ENCODE measurements around the gene RNF123.
"Not testable (repeated sequence)": the region's sequence is repeated elsewhere in the genome, so short reads cannot be mapped to it uniquely, and the experiment has no call there.

Gene RNF123

DNA sequence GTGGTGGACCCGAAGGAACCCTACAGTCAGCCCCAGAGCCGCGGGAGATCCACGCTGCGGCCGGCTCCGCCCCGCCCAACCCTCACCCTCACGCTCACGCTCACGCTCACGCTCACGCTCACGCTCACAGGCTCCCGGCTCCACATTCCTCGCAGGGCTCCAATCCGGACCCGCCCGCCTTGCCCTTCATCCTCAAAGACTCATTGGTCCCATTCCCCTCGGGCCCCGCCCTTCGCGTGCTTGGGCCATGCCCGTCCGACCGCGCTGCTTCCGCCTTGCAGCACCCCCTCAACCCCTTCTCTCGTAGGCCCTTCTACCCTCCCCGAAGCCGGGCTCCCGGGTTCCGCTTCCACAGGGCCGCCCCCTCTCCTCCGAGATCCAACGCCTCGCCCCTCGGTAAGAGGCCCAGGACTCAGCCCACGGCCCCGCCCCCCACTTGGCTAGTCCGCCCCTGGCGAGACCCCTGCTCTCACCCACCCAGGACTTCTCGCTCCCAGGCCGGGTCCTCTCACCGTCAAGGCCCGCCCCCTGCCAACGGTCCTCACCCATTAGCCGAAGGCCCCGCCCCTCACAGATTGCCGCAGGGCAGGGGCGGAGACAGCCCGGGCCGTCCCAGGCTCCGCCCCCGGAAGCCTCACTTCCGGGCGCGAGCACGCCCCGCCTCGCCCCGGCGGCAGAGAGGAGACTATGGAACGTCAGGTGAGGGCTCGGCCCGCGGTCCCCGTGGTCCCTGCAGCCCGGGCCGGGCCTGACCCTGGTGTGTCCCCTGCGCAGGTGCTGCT, 15.5 kb upstream of the RNF123 start, which contains the start of gene APEH:
TSS of gene APEH (plus strand) at position 637 of the 782 bp plus-strand sequence. CDS start at position 688, 51 bp downstream.
- TF ChIP-seq CTCF (IDR thresholded peaks at IDR 0.05; ENCODE audit: extremely low read depth, missing control alignments): no peak
- DNase-seq (ENCODE audit: low spot score): peak; percentile 99

DNA sequence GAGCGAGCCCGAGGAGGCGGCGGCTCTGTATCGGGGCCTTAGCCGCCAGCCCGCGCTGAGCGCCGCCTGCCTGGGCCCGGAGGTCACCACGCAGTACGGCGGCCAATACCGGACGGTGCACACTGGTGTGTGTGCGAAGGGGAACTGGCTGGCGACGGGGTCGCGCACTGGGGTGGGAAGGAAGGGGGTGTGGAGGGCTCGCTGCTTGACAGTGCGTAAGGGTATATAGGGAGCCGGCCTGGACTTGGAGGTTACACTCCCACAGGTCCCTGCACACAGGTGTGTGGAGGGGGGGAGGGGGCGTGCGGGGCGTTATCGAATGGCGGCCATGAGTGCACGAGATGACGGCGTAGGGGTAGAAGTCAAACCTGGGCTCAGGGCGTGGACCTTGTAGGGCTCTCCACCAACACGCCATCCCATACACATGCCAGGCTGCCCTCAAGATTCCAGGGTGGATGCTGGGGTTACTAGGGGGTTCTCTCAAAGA, 14.8 kb upstream of the RNF123 start:
- no peak for DNase-seq (ENCODE audit: low spot score)
- TF ChIP-seq CTCF (IDR thresholded peaks at IDR 0.05; ENCODE audit: extremely low read depth, missing control alignments): no peak

DNA sequence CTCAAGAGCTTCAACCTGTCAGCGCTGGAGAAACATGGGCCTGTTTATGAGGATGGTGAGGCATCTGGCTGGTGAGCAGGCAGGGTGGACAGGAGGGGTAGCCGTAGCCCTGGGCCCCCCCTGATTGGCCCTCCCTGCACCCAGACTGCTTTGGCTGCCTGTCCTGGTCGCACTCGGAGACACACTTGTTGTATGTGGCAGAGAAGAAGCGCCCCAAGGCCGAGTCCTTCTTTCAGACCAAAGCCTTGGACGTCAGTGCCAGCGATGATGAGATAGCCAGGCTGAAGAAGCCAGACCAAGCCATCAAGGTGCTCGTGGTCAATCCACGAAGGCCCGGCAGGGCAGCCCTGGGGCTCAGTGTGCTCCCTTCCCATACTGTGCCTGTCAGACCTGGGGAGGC, 13.4 kb upstream of the RNF123 start:
- no peak for TF ChIP-seq CTCF (IDR thresholded peaks at IDR 0.05; ENCODE audit: extremely low read depth, missing control alignments)
- DNase-seq (ENCODE audit: low spot score): no peak

GRCh38 chr3:49680493-49681231, 8.7 kb upstream of the RNF123 start:
- no peak for TF ChIP-seq CTCF (IDR thresholded peaks at IDR 0.05; ENCODE audit: extremely low read depth, missing control alignments)
- no peak for DNase-seq (ENCODE audit: low spot score)

DNA sequence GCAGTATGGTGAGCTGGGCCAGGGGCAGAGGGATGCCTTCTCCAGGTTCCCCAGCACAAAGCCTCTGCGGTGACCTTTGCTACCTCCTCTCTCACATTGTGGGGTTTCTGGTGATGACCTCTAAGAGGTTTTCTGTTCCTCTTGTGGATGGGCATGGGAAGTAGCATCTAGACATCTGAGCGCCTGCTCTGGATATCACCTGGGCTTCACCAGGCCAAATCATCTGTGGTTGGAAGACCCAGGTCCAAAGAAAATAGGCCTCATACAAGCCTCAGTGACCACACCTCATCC, 8.2 kb upstream of the RNF123 start:
- TF ChIP-seq CTCF (IDR thresholded peaks at IDR 0.05; ENCODE audit: extremely low read depth, missing control alignments): no peak
- DNase-seq (ENCODE audit: low spot score): no peak

- no peak for TF ChIP-seq CTCF (IDR thresholded peaks at IDR 0.05; ENCODE audit: extremely low read depth, missing control alignments)
- DNase-seq (ENCODE audit: low spot score): no peak
These were observed 7.8 kb upstream of the RNF123 start for GRCh38 chr3:49681543-49681942.

DNA sequence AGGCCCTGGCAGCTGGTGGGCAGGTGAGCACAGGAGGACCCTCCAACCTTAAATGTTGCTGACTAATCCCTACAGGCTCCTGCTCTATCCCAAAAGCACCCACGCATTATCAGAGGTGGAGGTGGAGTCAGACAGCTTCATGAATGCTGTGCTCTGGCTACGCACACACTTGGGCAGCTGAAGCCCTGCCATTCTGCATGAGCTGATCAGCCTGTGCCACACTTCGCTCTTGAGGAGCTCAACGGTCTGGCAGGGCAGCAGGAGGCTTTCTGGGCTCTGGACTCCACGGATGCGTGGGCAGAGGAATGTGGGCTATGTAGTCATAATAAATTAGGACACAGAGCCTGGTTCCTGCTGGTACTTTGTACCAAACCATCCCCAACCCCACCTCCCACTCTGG, 6.2 kb upstream of the RNF123 start:
- TF ChIP-seq CTCF (IDR thresholded peaks at IDR 0.05; ENCODE audit: extremely low read depth, missing control alignments): no peak
- DNase-seq (ENCODE audit: low spot score): no peak

DNA sequence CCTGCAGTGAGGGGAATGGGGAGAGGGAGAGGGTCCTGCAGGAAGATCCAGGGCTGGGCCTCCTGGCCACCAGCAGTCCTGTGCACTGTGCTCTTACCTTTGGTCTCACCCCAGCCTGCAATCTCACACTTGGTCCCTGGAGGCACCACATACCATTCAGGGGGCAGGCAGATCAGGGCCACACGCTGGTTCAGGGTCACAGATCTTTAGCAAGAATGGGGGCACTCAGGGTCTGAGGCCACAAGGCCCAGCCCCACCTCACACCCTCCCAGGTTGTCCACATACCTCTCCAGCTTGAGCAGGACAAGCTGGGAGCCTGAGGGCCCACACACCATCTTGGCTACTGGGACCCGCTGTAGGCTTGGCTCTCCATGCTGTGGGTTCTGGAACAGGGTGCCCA, 4.9 kb upstream of the RNF123 start:
- not testable (repeated sequence) for DNase-seq (ENCODE audit: low spot score)

- DNase-seq (ENCODE audit: low spot score): not testable (repeated sequence)
These were observed 4.3 kb upstream of the RNF123 start for GRCh38 chr3:49685103-49685502.

- DNase-seq (ENCODE audit: low spot score): not testable (repeated sequence)
These were observed 3.5 kb upstream of the RNF123 start for GRCh38 chr3:49685846-49686245.

GRCh38 chr3:49686346-49686745, 3.0 kb upstream of the RNF123 start:
- not testable (repeated sequence) for DNase-seq (ENCODE audit: low spot score)

All from GM20000 (cell line).